VCaP (cell line): Measurements from ENCODE around the gene RHOG.
A peak's percentile ranks its signal among the peaks of the same experiment; 100 is the strongest.

Experiments
- H3K27ac ChIP-seq: fragments of 450-650 bp; 2 replicates; pipeline ENCODE4 v1.5.1; 2017
- CTCF ChIP-seq: fragments of 450-650 bp; conservative IDR thresholded peaks from 2 replicates; pipeline ENCODE4 v1.5.1; 2017; ENCODE audit warnings: mild to moderate bottlenecking, moderate library complexity

Gene RHOG

GRCh38 chr11:3796801-3797328, 43.9 kb downstream of the RHOG start:
- no peak for TF ChIP-seq CTCF

GRCh38 chr11:3796346-3796745, 44.4 kb downstream of the RHOG start:
- peak overlapping the region; percentile 83; the same call in 1 of the 2 replicates for H3K27ac ChIP-seq
- TF ChIP-seq CTCF = no peak

More at GRCh38 chr11:3796801-3797328, 43.9 kb downstream of the RHOG start:
- peak overlapping the region; percentile 83 for H3K27ac ChIP-seq

GRCh38 chr11:3796002-3796311, 44.8 kb downstream of the RHOG start:
- peak overlapping the region; percentile 83; the same call in 1 of the 2 replicates for H3K27ac ChIP-seq
- TF ChIP-seq CTCF = no peak

- H3K27ac ChIP-seq = peak overlapping the region; percentile 83; the same call in 1 of the 2 replicates
- no peak for TF ChIP-seq CTCF
These were observed 45.4 kb downstream of the RHOG start for GRCh38 chr11:3795131-3796001.

GRCh38 chr11:3794387-3794786, 46.4 kb downstream of the RHOG start:
- H3K27ac ChIP-seq = 0 out of 2 replicates have a peak overlapping the region, but pooled peaks have one; percentile 25

GRCh38 chr11:3786781-3787428, 53.9 kb downstream of the RHOG start:
- H3K27ac ChIP-seq = no peak overlapping the region
- no peak for TF ChIP-seq CTCF

- H3K27ac ChIP-seq = no peak overlapping the region
- TF ChIP-seq CTCF = no peak
These were observed 57.1 kb downstream of the RHOG start for GRCh38 chr11:3783611-3784010.
